K562 (cell line): ENCODE data around the gene CTRB2. TPM values are rescaled to one million over a fixed set of nuclear protein-coding genes. Genes with fewer than 3 reads are reported as not detected.
A peak's percentile ranks its signal among the peaks of the same experiment; 100 is the strongest.

Experiments
- ATAC-seq: fragments of 200-7000 bp; cut with Tn5 transposase; 3 replicates; pipeline ENCODE4 v1.9.1; 2020; ENCODE audit warnings: moderate library complexity
- BruUV-seq: library from RNA; stranded (reverse); fragments of 400-500 nt; replicated peaks from 2 replicates; lab custom pipeline; 2021; lab: Mats Ljungman, UMichigan
- CTCF ChIA-PET: fragments of 300-600 bp; formaldehyde crosslinking; extraction: SDS; loops from one replicate; lab custom pipeline; 2021; ENCODE audit warnings: low intra/inter-chr PET ratio; lab: Yijun Ruan, JAX
- POLR2A ChIA-PET: fragments of 300-600, 350-650 bp; sonication (Branson Sonifier 250); formaldehyde crosslinking; extraction: SDS; loops from one replicate; lab custom pipeline; 2021; ENCODE audit warnings: antibody characterized with exemption, inconsistent platforms; lab: Yijun Ruan, JAX
- DNase-seq, 4 experiments: peaks; one replicate each; pipeline versions ENCODE4 v3.0.0 to v3.0.0-alpha.2; 2011 to 2018; ENCODE audit warnings: low spot score in 3 of 4, mixed read lengths in 3 of 4; ENCODE audit errors: extremely low read depth in 1 of 4
- FAIRE-seq: peaks from 2 replicates; lab custom pipeline; 2011; peaks lifted over from hg19 to GRCh38; lab: Jason Lieb, UNC
- H2AFZ ChIP-seq: 2 replicates; pipeline ENCODE4 v1.6.0; 2011; ENCODE audit warnings: low read depth, low read length, control low read depth, inconsistent platforms
- H3K27ac ChIP-seq: fragments of 200-600 bp; 3 replicates; pipeline ENCODE4 v1.8.0; 2011; ENCODE audit warnings: low read depth, mild to moderate bottlenecking, control low read depth, inconsistent platforms, low read length, moderate library complexity, mixed read lengths; ENCODE audit errors: extremely low read depth
- H3K27me3 ChIP-seq, 2 experiments: fragments of 300-600 bp in 1 of 2; 2 replicates in 1 of 2; 3 replicates in 1 of 2; pipeline versions ENCODE4 v1.6.0 to v1.8.0; 2011; ENCODE audit warnings: inconsistent platforms in 2 of 2, low read length in 2 of 2, mild to moderate bottlenecking in 1 of 2, mixed read lengths in 1 of 2, moderate library complexity in 1 of 2; ENCODE audit not compliant: control insufficient read depth in 2 of 2, insufficient read depth in 2 of 2
- H3K36me3 ChIP-seq: fragments of 300-600 bp; 3 replicates; pipeline ENCODE4 v1.8.0; 2011; ENCODE audit warnings: mild to moderate bottlenecking, low read length, inconsistent platforms; ENCODE audit not compliant: control insufficient read depth, insufficient read depth
- H3K4me1 ChIP-seq, 2 experiments: fragments of 200-600 bp in 1 of 2; replicated peaks in 1 of 2; 2 replicates in 1 of 2; 3 replicates in 1 of 2; pipeline versions ENCODE4 v1.5.1 to v1.8.0; 2011; ENCODE audit warnings: inconsistent platforms in 2 of 2, low read length in 2 of 2, mild to moderate bottlenecking in 1 of 2, mixed read lengths in 1 of 2, moderate library complexity in 1 of 2; ENCODE audit not compliant: control insufficient read depth in 2 of 2, insufficient read depth in 2 of 2
- H3K4me2 ChIP-seq: 2 replicates; pipeline ENCODE4 v1.6.1; 2011; ENCODE audit warnings: low read length, control low read depth, inconsistent platforms, mixed read lengths; ENCODE audit not compliant: insufficient read depth
- H3K4me3 ChIP-seq: fragments of 200-600 bp; sonication (generic), shearing (Covaris generic); 2 replicates; pipeline ENCODE4 v1.5.1; 2016; ENCODE audit warnings: control low read depth, inconsistent platforms
- H3K79me2 ChIP-seq: fragments of 200-600 bp; 3 replicates; pipeline ENCODE4 v1.8.0; 2011; ENCODE audit warnings: low read length, inconsistent platforms; ENCODE audit not compliant: control insufficient read depth, insufficient read depth
- H3K9ac ChIP-seq, 2 experiments: 2 replicates each; pipeline versions ENCODE4 v1.6.0 to v1.6.1; 2011; ENCODE audit warnings: low read depth in 2 of 2, low read length in 2 of 2, control low read depth in 1 of 2, inconsistent platforms in 1 of 2, mild to moderate bottlenecking in 1 of 2, mixed read lengths in 1 of 2; ENCODE audit not compliant: insufficient read depth in 1 of 2
- H3K9me1 ChIP-seq: one replicate; pipeline ENCODE4 v1.6.0; 2011; ENCODE audit warnings: inconsistent platforms, mild to moderate bottlenecking, low read length, moderate library complexity; ENCODE audit not compliant: control insufficient read depth, insufficient read depth
- H3K9me3 ChIP-seq: replicated peaks from 2 replicates; pipeline ENCODE4 v1.5.1; 2011; ENCODE audit warnings: low read depth, low read length, inconsistent platforms; ENCODE audit not compliant: control insufficient read depth, insufficient read depth
- H4K20me1 ChIP-seq: replicated peaks from 2 replicates; pipeline ENCODE4 v1.6.1; 2011; ENCODE audit warnings: low read length, inconsistent platforms, mixed read lengths; ENCODE audit not compliant: control insufficient read depth, insufficient read depth
- CREBBP ChIP-seq: IDR thresholded peaks from one replicate; pipeline ENCODE4 v1.6.1; 2012; ENCODE audit warnings: low read depth, mild to moderate bottlenecking, control low read depth, inconsistent platforms, low read length
- LARP7 ChIP-seq: fragments of 450-650 bp; IDR thresholded peaks from 2 replicates; pipeline ENCODE4 v1.6.1; 2016
- NBN ChIP-seq: fragments of 450-650 bp; IDR thresholded peaks from 2 replicates; pipeline ENCODE4 v1.6.1; 2016; ENCODE audit warnings: low read depth, mild to moderate bottlenecking
- RAD21 ChIP-seq, 2 experiments: fragments of 250-450 bp in 1 of 2; fragments of 450-650 bp in 1 of 2; sonication (Bioruptor Pico) in 1 of 2; formaldehyde crosslinking in 1 of 2; IDR thresholded peaks in 1 of 2; conservative IDR thresholded peaks in 1 of 2; 2 replicates each; pipeline versions ENCODE4 v1.4.0 to v1.8.0; 2020 to 2022; ENCODE audit warnings: mild to moderate bottlenecking in 2 of 2, moderate library complexity in 1 of 2
- RBFOX2 ChIP-seq: fragments of 200-400 bp; formaldehyde crosslinking; IDR thresholded peaks from 2 replicates; pipeline ENCODE4 v1.6.1; 2017; ENCODE audit warnings: low read depth, mild to moderate bottlenecking, low read length, moderate library complexity
- RBM17 ChIP-seq: fragments of 200-400 bp; formaldehyde crosslinking; IDR thresholded peaks from 2 replicates; pipeline ENCODE4 v1.6.1; 2017; ENCODE audit warnings: low read depth, mild to moderate bottlenecking, low read length, borderline replicate concordance
- ZNF165 ChIP-seq: fragments of 250-450 bp; sonication (Bioruptor Pico); IDR thresholded peaks from 2 replicates; pipeline ENCODE4 v1.4.0; 2020; ENCODE audit warnings: borderline replicate concordance
- ZNF197 ChIP-seq: fragments of 200-800 bp; sonication (Bioruptor generic); IDR thresholded peaks from 2 replicates; pipeline ENCODE4 v1.6.1; 2016; ENCODE audit warnings: low read depth, missing genetic modification characterization, missing compliant biosample characterization
- ZNF445 ChIP-seq: fragments of 250-450 bp; sonication (Bioruptor Pico); IDR thresholded peaks from 2 replicates; pipeline ENCODE4 v1.4.0; 2020; ENCODE audit warnings: low read depth, mild to moderate bottlenecking, moderate library complexity
- WGBS: fragments of 100-300 bp; shearing (Covaris generic); methylation state at CpG from one replicate; pipeline ENCODE4 v1.1.6; 2016; ENCODE audit warnings: low coverage, mixed read lengths; ENCODE audit not compliant: insufficient coverage; ENCODE audit errors: missing lambda C conversion rate; 5-methylcytosine and 5-hydroxymethylcytosine counted together
- in situ Hi-C: fragments of 300-500 bp; cut with MboI; formaldehyde crosslinking; loops from 4 replicates; pipeline ENCODE4 v1.15.0; 2018; ENCODE audit warnings: inconsistent platforms, mixed read lengths
- intact Hi-C: fragments of 100-400 bp; cut with micrococcal nuclease; formaldehyde crosslinking; loops from 2 replicates; pipeline ENCODE4 v1.14.2; 2022
- polyA plus RNA-seq, 8 experiments: library from polyadenylated mRNA; depleted of rRNA in 4 of 8; stranded (reverse) in 5 of 8; unstranded in 3 of 8; fragments of >200 nt; fragmentation: Nextera tagmentation in 2 of 8; fragmentation: Illumina TruSeq in 1 of 8; extraction: Ambion mirVana in 2 of 8; extraction: Trizol in 1 of 8; gene quantifications; 2 replicates each; pipeline versions ENCODE4 v1.2.1 to v1.2.3, GENCODE V29; 2011 to 2014; ENCODE audit warnings: inconsistent platforms in 1 of 8, missing spikeins in 1 of 8
- total RNA-seq, 7 experiments: library from RNA; depleted of rRNA in 6 of 7; stranded (reverse); fragments of >200 nt in 6 of 7; fragmentation: Illumina TruSeq in 2 of 7; extraction: Trizol in 2 of 7; gene quantifications; 2 replicates each; pipeline versions ENCODE4 v1.2.1 to v1.2.3, GENCODE V29; 2011 to 2021; ENCODE audit warnings: low replicate concordance in 1 of 7
- TF ChIP-seq, protein P1 (sequence below): fragments of 450-650 bp; IDR thresholded peaks from 2 replicates; pipeline ENCODE4 v1.6.1; 2016; ENCODE audit warnings: missing biosample characterization, missing genetic modification characterization
- TF ChIP-seq, protein P2 (sequence below): fragments of 250-450 bp; sonication (Bioruptor Pico); IDR thresholded peaks from 2 replicates; pipeline ENCODE4 v1.5.0; 2020; ENCODE audit warnings: mild to moderate bottlenecking, borderline replicate concordance
- TF ChIP-seq, protein P3 (sequence below), 2 experiments: IDR thresholded peaks in 1 of 2; conservative IDR thresholded peaks in 1 of 2; 2 replicates each; pipeline ENCODE4 v1.6.1; 2016; ENCODE audit warnings: low read depth in 2 of 2, mild to moderate bottlenecking in 1 of 2, missing compliant biosample characterization in 1 of 2, missing genetic modification characterization in 1 of 2, moderate library complexity in 1 of 2

Gene CTRB2
- total and polyA plus RNA-seq, 9 of the 15 experiments (the other 6 are each of a cell fraction or from before 2014, with no cell fraction given): 5.1 TPM; not detected in 8

DNA sequence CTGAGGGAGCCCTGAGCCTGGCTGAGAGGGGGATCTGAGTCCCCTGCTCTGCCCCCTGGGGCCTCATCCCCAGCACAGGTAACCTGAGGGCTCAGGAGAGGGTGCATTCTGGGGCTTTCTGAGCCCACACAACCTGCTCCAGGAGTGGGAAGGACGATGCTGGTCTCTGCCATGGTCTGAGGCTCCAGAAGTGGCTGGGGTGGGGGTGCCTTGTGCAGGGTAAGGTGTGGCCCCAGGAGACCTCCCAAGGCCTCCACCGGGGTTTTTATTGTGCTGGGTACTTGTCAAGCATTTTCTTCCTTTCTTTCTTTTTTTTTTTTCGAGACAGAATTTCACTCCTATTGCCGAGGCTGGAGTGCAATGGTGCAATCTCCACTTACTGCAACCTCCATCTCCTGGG is 12.1 kb upstream of the CTRB2 start:
- no peak for DNase-seq
- H2AFZ ChIP-seq: no peak overlapping the region
- H3K79me2 ChIP-seq: no peaks in the 10 kb centered on the region
- no peak for FAIRE-seq
- BruUV-seq: no TSS peak
- peaks cover 2 to 5% of the 10 kb centered on the region in 2 experiments; a peak in 3 of 5 replicates for H3K27me3 ChIP-seq
- H4K20me1 ChIP-seq: no peaks in the 10 kb centered on the region
- 20% methylated on average over 3 of the region's 4 CpGs for WGBS
- peak; percentile 20 for ATAC-seq
- ChIA-PET CTCF (no interaction called here), POLR2A (no interaction called here)
- in situ Hi-C loops (loop anchor here (25.0 kb wide), 1 partner anchor 1968 kb away; the partner anchor contains the start of genes MON1B and SYCE1L), intact Hi-C loops (no loop called here)
- H3K4me1 ChIP-seq: peaks cover 0 to 11% of the 10 kb centered on the region in 2 experiments; a peak in 1 of 5 replicates
- H3K4me3 ChIP-seq: no peak overlapping the region
- no peak overlapping the region for H3K4me2 ChIP-seq
- no peaks in the 10 kb centered on the region for H3K9me3 ChIP-seq
- H3K36me3 ChIP-seq: no peaks in the 10 kb centered on the region
- no peak overlapping the region for H3K9ac ChIP-seq
- no peaks in the 10 kb centered on the region for H3K9me1 ChIP-seq
- H3K27ac ChIP-seq: no peak overlapping the region
- TF ChIP-seq CREBBP: no peak
- TF ChIP-seq NBN: no peak
- TF ChIP-seq ZNF197 (CRISPR knock-in tag): no peak
- TF ChIP-seq RBM17: no peak
- no peak for TF ChIP-seq ZNF445 (CRISPR knock-in tag)
- TF ChIP-seq, protein P1, sequence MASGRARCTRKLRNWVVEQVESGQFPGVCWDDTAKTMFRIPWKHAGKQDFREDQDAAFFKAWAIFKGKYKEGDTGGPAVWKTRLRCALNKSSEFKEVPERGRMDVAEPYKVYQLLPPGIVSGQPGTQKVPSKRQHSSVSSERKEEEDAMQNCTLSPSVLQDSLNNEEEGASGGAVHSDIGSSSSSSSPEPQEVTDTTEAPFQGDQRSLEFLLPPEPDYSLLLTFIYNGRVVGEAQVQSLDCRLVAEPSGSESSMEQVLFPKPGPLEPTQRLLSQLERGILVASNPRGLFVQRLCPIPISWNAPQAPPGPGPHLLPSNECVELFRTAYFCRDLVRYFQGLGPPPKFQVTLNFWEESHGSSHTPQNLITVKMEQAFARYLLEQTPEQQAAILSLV (tag): no peak
- TF ChIP-seq RAD21 (CRISPR knock-in tag; conservative IDR thresholded peaks at IDR 0.05 in 1 of 2, IDR thresholded peaks at IDR 0.05 in 1 of 2): no peak
- TF ChIP-seq LARP7: no peak
- TF ChIP-seq, protein P2, sequence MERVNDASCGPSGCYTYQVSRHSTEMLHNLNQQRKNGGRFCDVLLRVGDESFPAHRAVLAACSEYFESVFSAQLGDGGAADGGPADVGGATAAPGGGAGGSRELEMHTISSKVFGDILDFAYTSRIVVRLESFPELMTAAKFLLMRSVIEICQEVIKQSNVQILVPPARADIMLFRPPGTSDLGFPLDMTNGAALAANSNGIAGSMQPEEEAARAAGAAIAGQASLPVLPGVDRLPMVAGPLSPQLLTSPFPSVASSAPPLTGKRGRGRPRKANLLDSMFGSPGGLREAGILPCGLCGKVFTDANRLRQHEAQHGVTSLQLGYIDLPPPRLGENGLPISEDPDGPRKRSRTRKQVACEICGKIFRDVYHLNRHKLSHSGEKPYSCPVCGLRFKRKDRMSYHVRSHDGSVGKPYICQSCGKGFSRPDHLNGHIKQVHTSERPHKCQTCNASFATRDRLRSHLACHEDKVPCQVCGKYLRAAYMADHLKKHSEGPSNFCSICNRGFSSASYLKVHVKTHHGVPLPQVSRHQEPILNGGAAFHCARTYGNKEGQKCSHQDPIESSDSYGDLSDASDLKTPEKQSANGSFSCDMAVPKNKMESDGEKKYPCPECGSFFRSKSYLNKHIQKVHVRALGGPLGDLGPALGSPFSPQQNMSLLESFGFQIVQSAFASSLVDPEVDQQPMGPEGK (CRISPR knock-in tag): no peak
- TF ChIP-seq, protein P3, sequence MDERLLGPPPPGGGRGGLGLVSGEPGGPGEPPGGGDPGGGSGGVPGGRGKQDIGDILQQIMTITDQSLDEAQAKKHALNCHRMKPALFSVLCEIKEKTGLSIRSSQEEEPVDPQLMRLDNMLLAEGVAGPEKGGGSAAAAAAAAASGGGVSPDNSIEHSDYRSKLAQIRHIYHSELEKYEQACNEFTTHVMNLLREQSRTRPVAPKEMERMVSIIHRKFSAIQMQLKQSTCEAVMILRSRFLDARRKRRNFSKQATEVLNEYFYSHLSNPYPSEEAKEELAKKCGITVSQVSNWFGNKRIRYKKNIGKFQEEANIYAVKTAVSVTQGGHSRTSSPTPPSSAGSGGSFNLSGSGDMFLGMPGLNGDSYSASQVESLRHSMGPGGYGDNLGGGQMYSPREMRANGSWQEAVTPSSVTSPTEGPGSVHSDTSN (CRISPR knock-in tag; IDR thresholded peaks at IDR 0.05; ENCODE audit: low read depth): no peak
- TF ChIP-seq, protein P3 (tag; conservative IDR thresholded peaks at IDR 0.05; ENCODE audit: low read depth): no peak
- no peak for TF ChIP-seq RBFOX2
- no peak for TF ChIP-seq ZNF165 (CRISPR knock-in tag)
